A549 (cell line): ENCODE measurements around the gene RAB1B. TPM values are rescaled to one million over a fixed set of nuclear protein-coding genes. Genes with fewer than 3 reads are reported as not detected.

Source experiments
- ATAC-seq, 2 experiments: fragments of 200-7000 bp in 1 of 2; fragments of >200 bp in 1 of 2; cut with Nextera tagmentation in 1 of 2; cut with Tn5 transposase in 1 of 2; 3 replicates each; pipeline versions ENCODE4 v1.8.0 to v1.9.1; 2018 to 2020; ENCODE audit warnings: mild to moderate bottlenecking in 1 of 2, moderate library complexity in 1 of 2
- CTCF ChIA-PET: fragments of 300-600 bp; sonication (Branson Sonifier 250); formaldehyde crosslinking; extraction: SDS; loops from one replicate; lab custom pipeline; 2021; ENCODE audit warnings: antibody characterized with exemption, inconsistent platforms; lab: Yijun Ruan, JAX
- POLR2A ChIA-PET: fragments of 350-600 bp; formaldehyde crosslinking; extraction: SDS; loops from one replicate; lab custom pipeline; 2021; ENCODE audit warnings: antibody characterized with exemption, inconsistent platforms; lab: Yijun Ruan, JAX
- DNase-seq, 2 experiments: peaks; one replicate each; pipeline versions ENCODE4 v3.0.0 to v3.0.0-alpha.2; 2011 to 2016; ENCODE audit warnings: low read depth in 1 of 2, low spot score in 1 of 2
- FAIRE-seq: peaks from 2 replicates; lab custom pipeline; 2011; peaks lifted over from hg19 to GRCh38; lab: Jason Lieb, UNC
- H3K27ac ChIP-seq, 2 experiments: fragments of >200 bp; sonication (Bioruptor Twin); formaldehyde crosslinking; 3 replicates each; pipeline ENCODE4 v1.5.1; 2016 to 2017
- H3K4me1 ChIP-seq: fragments of >200 bp; sonication (Bioruptor Twin); formaldehyde crosslinking; 3 replicates; pipeline ENCODE4 v1.6.1; 2016
- H3K4me2 ChIP-seq: fragments of >200 bp; sonication (Bioruptor Twin); formaldehyde crosslinking; 3 replicates; pipeline ENCODE4 v1.6.1; 2016
- H3K4me3 ChIP-seq: fragments of >200 bp; sonication (Bioruptor Twin); formaldehyde crosslinking; 3 replicates; pipeline ENCODE4 v1.5.1; 2016
- H3K9me3 ChIP-seq: fragments of >200 bp; sonication (Bioruptor Twin); formaldehyde crosslinking; 3 replicates; pipeline ENCODE4 v1.6.1; 2016
- BHLHE40 ChIP-seq: IDR thresholded peaks from 2 replicates; pipeline ENCODE4 v1.6.1; 2012; ENCODE audit warnings: low read depth, low read length, inconsistent platforms
- CBX8 ChIP-seq: fragments of 200-600 bp; sonication (generic); IDR thresholded peaks from 2 replicates; pipeline ENCODE4 v1.6.1; 2016
- CEBPB ChIP-seq, 2 experiments: fragments of >200 bp in 1 of 2; sonication (Bioruptor Twin) in 1 of 2; formaldehyde crosslinking in 1 of 2; IDR thresholded peaks; 2 replicates each; pipeline ENCODE4 v1.6.1; 2012 to 2016
- CHD2 ChIP-seq: fragments of 150-350 bp; IDR thresholded peaks from 2 replicates; pipeline ENCODE4 v1.6.1; 2014; ENCODE audit warnings: low read length; ENCODE audit not compliant: partially characterized antibody
- EHF ChIP-seq: fragments of 250-450 bp; sonication (Bioruptor Pico); IDR thresholded peaks from 2 replicates; pipeline ENCODE4 v1.5.0; 2020; ENCODE audit warnings: mild to moderate bottlenecking
- EHMT2 ChIP-seq: fragments of 200-600 bp; sonication (generic); IDR thresholded peaks from 2 replicates; pipeline ENCODE4 v1.6.1; 2016; ENCODE audit warnings: antibody characterized with exemption, low read depth, mild to moderate bottlenecking, moderate library complexity
- ESRRA ChIP-seq: fragments of 150-350 bp; IDR thresholded peaks from 2 replicates; pipeline ENCODE4 v1.6.1; 2014; ENCODE audit warnings: mild to moderate bottlenecking, low read length, borderline replicate concordance
- FOSL2 ChIP-seq, 2 experiments: fragments of 450-650 bp in 1 of 2; fragments of >200 bp in 1 of 2; sonication (Bioruptor Twin) in 1 of 2; formaldehyde crosslinking; IDR thresholded peaks; 2 replicates each; pipeline versions ENCODE4 v1.5.0 to v1.6.1; 2016 to 2020; ENCODE audit warnings: mild to moderate bottlenecking in 1 of 2, moderate library complexity in 1 of 2
- FOXS1 ChIP-seq: fragments of 250-450 bp; sonication (Bioruptor Pico); IDR thresholded peaks from 2 replicates; pipeline ENCODE4 v1.5.0; 2020; ENCODE audit warnings: mild to moderate bottlenecking, moderate library complexity
- HDAC2 ChIP-seq: fragments of 200-600 bp; sonication (generic); IDR thresholded peaks from 2 replicates; pipeline ENCODE4 v1.6.1; 2016
- HES2 ChIP-seq: fragments of >200 bp; sonication (Bioruptor Twin); formaldehyde crosslinking; IDR thresholded peaks from 2 replicates; pipeline ENCODE4 v1.6.1; 2016
- HOXB13 ChIP-seq: fragments of 250-450 bp; sonication (Bioruptor Pico); IDR thresholded peaks from 2 replicates; pipeline ENCODE4 v1.5.0; 2020; ENCODE audit warnings: low read depth, mild to moderate bottlenecking, moderate library complexity
- JUNB ChIP-seq: fragments of >200 bp; sonication (Bioruptor Twin); formaldehyde crosslinking; IDR thresholded peaks from 2 replicates; pipeline ENCODE4 v1.6.1; 2016
- KDM1A ChIP-seq: fragments of 200-600 bp; sonication (generic); IDR thresholded peaks from 2 replicates; pipeline ENCODE4 v1.6.1; 2016; ENCODE audit warnings: low read depth, mild to moderate bottlenecking
- NFE2L2 ChIP-seq: fragments of 150-350 bp; conservative IDR thresholded peaks from 2 replicates; pipeline ENCODE4 v1.6.1; 2014; ENCODE audit warnings: low read length
- POLR2AphosphoS2 ChIP-seq: conservative IDR thresholded peaks from 2 replicates; pipeline ENCODE4 v1.6.1; 2012; ENCODE audit warnings: low read length, improper control_type of control experiment, inconsistent platforms
- RARB ChIP-seq: fragments of 250-450 bp; sonication (Bioruptor Pico); IDR thresholded peaks from 2 replicates; pipeline ENCODE4 v1.8.0; 2021; ENCODE audit warnings: mild to moderate bottlenecking, moderate library complexity
- SMC3 ChIP-seq: fragments of >200 bp; sonication (Bioruptor Twin); formaldehyde crosslinking; IDR thresholded peaks from 3 replicates; pipeline ENCODE4 v1.6.1; 2018; ENCODE audit warnings: inconsistent platforms
- TP53 ChIP-seq: fragments of 250-450 bp; sonication (Bioruptor Pico); IDR thresholded peaks from 2 replicates; pipeline ENCODE4 v1.5.0; 2021; ENCODE audit warnings: mild to moderate bottlenecking, moderate library complexity
- ZC3H11A ChIP-seq: fragments of 450-650 bp; IDR thresholded peaks from 2 replicates; pipeline ENCODE4 v1.6.1; 2014; ENCODE audit warnings: antibody characterized with exemption, mild to moderate bottlenecking
- ZFP36 ChIP-seq: fragments of 450-650 bp; IDR thresholded peaks from 2 replicates; pipeline ENCODE4 v1.6.1; 2014; ENCODE audit warnings: borderline replicate concordance; ENCODE audit not compliant: partially characterized antibody
- ZSCAN20 ChIP-seq: fragments of 250-450 bp; sonication (Bioruptor Pico); IDR thresholded peaks from 2 replicates; pipeline ENCODE4 v1.8.0; 2022; ENCODE audit warnings: mild to moderate bottlenecking, moderate library complexity
- WGBS: methylation state at CpG from one replicate; pipeline ENCODE4 v1.1.6; 2017; ENCODE audit errors: missing lambda C conversion rate; 5-methylcytosine and 5-hydroxymethylcytosine counted together
- polyA plus RNA-seq, 4 experiments: library from polyadenylated mRNA; depleted of rRNA in 3 of 4; stranded (reverse); fragments of >200 nt; fragmentation: RNase III in 1 of 4; extraction: RNeasy Plus Mini Kit Qiagen cat#74134 plus additional on column Dnase treatment in 1 of 4; gene quantifications; 2 replicates in 3 of 4; 3 replicates in 1 of 4; pipeline ENCODE4 v1.2.3, GENCODE V29; 2011 to 2017

Gene RAB1B
- polyA plus RNA-seq, 2 of the 4 experiments (the other 2 are of a cell fraction), result 87.8 to 147 TPM

GRCh38 chr11:66292543-66293332 lies 24.3 kb downstream of the RAB1B start:
- Histone ChIP-seq H3K4me2 (peak overlapping the region; percentile 95), H3K9me3 (no peaks in the 10 kb centered on the region), H3K4me1 (peaks cover 17% of the 10 kb centered on the region), H3K27ac (peak overlapping the region in 1 of 2 experiments; percentile 88; a peak in 3 of 6 replicates), H3K4me3 (peak overlapping the region; percentile 65)
- ChIA-PET POLR2A (no interaction called here), CTCF (interaction anchor here (10.1 kb wide), 1 partner anchor 18 kb away, joined by 116 read pairs; no protein-coding TSS in a partner anchor)
- TF ChIP-seq EHMT2, result no peak
- TF ChIP-seq BHLHE40, result 0 out of 2 replicates have a peak, but pooled peaks have one; percentile 30
- no peak for TF ChIP-seq ZC3H11A
- WGBS, result 52% methylated on average over 13 of the region's 17 CpGs
- ATAC-seq (no peak), DNase-seq (no peak), FAIRE-seq (no peak)

GRCh38 chr11:66293352-66293751 lies 24.9 kb downstream of the RAB1B start:
- WGBS, result 83% methylated on average over 4 of the region's 4 CpGs
- ATAC-seq (no peak), DNase-seq (no peak), FAIRE-seq (no peak)
- TF ChIP-seq CHD2, result no peak
- no peak for TF ChIP-seq HES2
- ChIA-PET POLR2A (no interaction called here), CTCF (interaction anchor here (10.1 kb wide), 1 partner anchor 18 kb away, joined by 116 read pairs; no protein-coding TSS in a partner anchor)
- Histone ChIP-seq H3K9me3 (no peaks in the 10 kb centered on the region), H3K4me3 (no peak overlapping the region), H3K4me1 (peaks cover 12% of the 10 kb centered on the region), H3K27ac (no peak overlapping the region), H3K4me2 (no peak overlapping the region)

- WGBS, result 89% methylated on average over 22 of the region's 30 CpGs
- CTCF ChIA-PET, result interaction anchor here (0.8 to 10.1 kb wide), 4 partner anchors 12 to 42 kb away, joined by 3 to 116 read pairs (median 5); partner anchors contain the start of gene RIN1
- H3K4me1 ChIP-seq, result peaks cover 12% of the 10 kb centered on the region
- H3K4me3 ChIP-seq, result no peak overlapping the region
- POLR2A ChIA-PET, result interaction anchor here (0.5 kb wide), 1 partner anchor 238 kb away, joined by 3 read pairs; no protein-coding TSS in a partner anchor
- no peaks in the 10 kb centered on the region for H3K9me3 ChIP-seq
- no peak overlapping the region for H3K27ac ChIP-seq
- ATAC-seq, result no peak
- no peak overlapping the region for H3K4me2 ChIP-seq
- TF ChIP-seq FOXS1 (CRISPR knock-in tag) (no peak), CHD2 (no peak), ZFP36 (peak; percentile 15), FOSL2 (IDR thresholded peaks at IDR 0.05) (no peak), FOSL2 (CRISPR knock-in tag; IDR thresholded peaks at IDR 0.05) (no peak), CEBPB (IDR thresholded peaks at IDR 0.05) (no peak), KDM1A (peak; percentile 61; the same call in 1 of the 2 replicates)
- no peak for DNase-seq
- no peak for FAIRE-seq
Measured at GRCh38 chr11:66293777-66294625, 25.6 kb downstream of the RAB1B start.

- no peaks in the 10 kb centered on the region for H3K9me3 ChIP-seq
- no peak overlapping the region for H3K4me2 ChIP-seq
- FAIRE-seq (no peak), ATAC-seq (no peak), DNase-seq (no peak)
- H3K4me3 ChIP-seq, result no peak overlapping the region
- POLR2A ChIA-PET, result interaction anchor here (0.5 kb wide), 1 partner anchor 239 kb away, joined by 3 read pairs; no protein-coding TSS in a partner anchor
- no peak for TF ChIP-seq HOXB13
- no peak for TF ChIP-seq ZSCAN20
- no peak for TF ChIP-seq HDAC2
- TF ChIP-seq EHF (CRISPR knock-in tag), result no peak
- no peak for TF ChIP-seq RARB (CRISPR knock-in tag)
- no peak for TF ChIP-seq ZFP36
- TF ChIP-seq POLR2AphosphoS2, result no peak
- TF ChIP-seq KDM1A, result no peak
- no peak for TF ChIP-seq CBX8
- no peak for TF ChIP-seq NFE2L2
- TF ChIP-seq TP53 (CRISPR knock-in tag), result no peak
- no peak for TF ChIP-seq CEBPB (IDR thresholded peaks at IDR 0.05)
- no peak for TF ChIP-seq JUNB
- no peak for TF ChIP-seq ESRRA
- no peak for TF ChIP-seq SMC3
- 93% methylated on average over 89 of the region's 123 CpGs for WGBS
- H3K27ac ChIP-seq, result no peak overlapping the region
- peaks cover 10% of the 10 kb centered on the region for H3K4me1 ChIP-seq
- CTCF ChIA-PET, result interaction anchor here (0.7 to 10.1 kb wide), 7 partner anchors 11 to 91 kb away, joined by 3 to 116 read pairs (median 3); partner anchors contain the start of gene RIN1
Measured at GRCh38 chr11:66294626-66295620, 26.5 kb downstream of the RAB1B start.
